ENCODE results near the gene THSD7A. TPM values are rescaled to one million over a fixed set of nuclear protein-coding genes. Genes with fewer than 3 reads are reported as not detected.

THSD7A gene
- total RNA-seq, 1 experiment from 2014 or later, result not detected

DNA sequence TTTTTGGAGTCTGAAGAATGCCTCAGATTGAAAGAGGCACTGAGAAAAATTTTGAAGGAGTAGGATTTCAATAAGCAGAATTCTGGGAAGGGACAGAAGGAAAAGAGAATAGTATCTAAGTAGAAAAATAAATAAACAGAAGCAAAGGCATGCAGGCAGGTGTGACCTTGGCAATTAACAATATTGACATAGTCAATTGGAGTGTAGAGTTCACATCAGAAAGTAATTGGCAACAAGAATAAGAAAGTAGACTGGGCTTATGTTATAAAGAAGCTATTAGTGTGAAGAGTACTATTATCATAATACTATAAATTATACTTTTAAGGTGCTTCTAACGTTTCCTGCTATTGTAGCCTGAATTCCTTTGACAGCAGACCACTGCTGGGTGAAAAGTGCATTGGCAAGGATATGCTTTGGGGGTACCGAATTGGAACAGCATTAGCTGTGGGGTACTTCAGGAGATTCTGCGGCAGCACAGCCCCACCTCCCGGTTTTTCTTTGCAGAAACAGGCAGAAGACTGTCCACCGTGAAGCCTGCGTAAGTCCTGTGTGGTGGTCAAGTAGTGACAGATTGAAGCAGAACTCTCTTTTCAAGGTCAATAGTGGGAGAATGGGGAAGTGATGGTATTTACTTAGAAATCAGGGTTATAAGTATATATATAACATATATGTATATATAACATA lies 357.0 kb downstream of the THSD7A start:
- TF ChIP-seq CTCF (IDR thresholded peaks at IDR 0.05; ENCODE audit: unreplicated experiment), result no peak
- Mint-ChIP-seq H3K27me3 (ENCODE audit: insufficient read depth, unreplicated experiment) (no peaks in the 10 kb centered on the region), H3K27ac (ENCODE audit: low read depth, unreplicated experiment) (no peak overlapping the region), H3K36me3 (ENCODE audit: insufficient read depth, unreplicated experiment) (no peaks in the 10 kb centered on the region), H3K4me3 (ENCODE audit: unreplicated experiment) (no peak overlapping the region), H3K4me1 (ENCODE audit: insufficient read depth, unreplicated experiment) (no peaks in the 10 kb centered on the region), H3K9me3 (ENCODE audit: unreplicated experiment) (no peaks in the 10 kb centered on the region)
- intact Hi-C loops (cut with micrococcal nuclease), result no loop called here
- ChIA-PET CTCF (no interaction called here), POLR2A (no interaction called here)
- no TSS peak for BruUV-seq (replicated peaks)
- no peak for DNase-seq (ENCODE audit: unreplicated experiment)

DNA sequence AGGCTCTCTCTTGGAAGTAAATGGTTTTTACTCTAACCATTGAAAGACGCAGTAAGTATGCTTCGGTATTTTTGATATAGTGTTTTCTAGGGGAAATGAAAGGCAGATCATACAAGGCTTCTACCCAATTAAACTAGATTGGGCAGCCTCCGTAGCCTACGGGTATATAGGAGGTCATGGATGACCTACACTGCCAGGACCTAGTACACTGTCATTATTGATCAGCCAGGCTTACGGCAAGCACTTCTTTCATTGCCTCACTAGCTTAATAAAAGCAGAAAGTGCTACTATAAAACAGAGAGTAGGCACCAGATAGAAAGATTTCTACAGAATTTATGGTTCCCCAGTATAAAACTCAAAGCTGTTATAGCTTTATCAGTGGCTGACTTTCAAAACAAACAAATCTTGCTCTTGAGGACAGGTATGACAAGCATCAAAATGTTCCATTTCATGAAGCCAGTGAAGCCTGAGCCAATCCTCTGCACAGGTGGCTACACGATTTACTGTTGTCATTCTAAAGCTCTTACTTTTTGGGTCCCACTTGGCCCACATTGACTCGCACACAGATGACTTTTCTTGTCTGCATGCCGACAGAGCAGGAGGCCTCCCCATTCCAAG lies 358.1 kb downstream of the THSD7A start:
- ChIA-PET CTCF (interaction anchor here (1.0 kb wide), 1 partner anchor 9 kb away, joined by 3 read pairs; no protein-coding TSS in a partner anchor), POLR2A (interaction anchor here (0.5 kb wide), 1 partner anchor 347 kb away, joined by 3 read pairs; no protein-coding TSS in a partner anchor)
- intact Hi-C loops (cut with micrococcal nuclease), result no loop called here
- no TSS peak for BruUV-seq (replicated peaks)
- H3K9me3 Mint-ChIP-seq (ENCODE audit: unreplicated experiment), result no peaks in the 10 kb centered on the region
- DNase-seq (ENCODE audit: unreplicated experiment), result no peak
- no peak overlapping the region for H3K4me3 Mint-ChIP-seq (ENCODE audit: unreplicated experiment)
- H3K27ac Mint-ChIP-seq (ENCODE audit: low read depth, unreplicated experiment), result no peak overlapping the region
- no peaks in the 10 kb centered on the region for H3K36me3 Mint-ChIP-seq (ENCODE audit: insufficient read depth, unreplicated experiment)
- no peak for TF ChIP-seq CTCF (IDR thresholded peaks at IDR 0.05; ENCODE audit: unreplicated experiment)
- no peaks in the 10 kb centered on the region for H3K4me1 Mint-ChIP-seq (ENCODE audit: insufficient read depth, unreplicated experiment)
- H3K27me3 Mint-ChIP-seq (ENCODE audit: insufficient read depth, unreplicated experiment), result no peaks in the 10 kb centered on the region

GRCh38 chr7:11473220-11473619 lies 358.8 kb downstream of the THSD7A start:
- no peak overlapping the region for H3K4me3 Mint-ChIP-seq (ENCODE audit: unreplicated experiment)
- H3K27ac Mint-ChIP-seq (ENCODE audit: low read depth, unreplicated experiment), result no peak overlapping the region
- no peaks in the 10 kb centered on the region for H3K27me3 Mint-ChIP-seq (ENCODE audit: insufficient read depth, unreplicated experiment)
- no peak for TF ChIP-seq CTCF (IDR thresholded peaks at IDR 0.05; ENCODE audit: unreplicated experiment)
- no peak for DNase-seq (ENCODE audit: unreplicated experiment)
- no peaks in the 10 kb centered on the region for H3K9me3 Mint-ChIP-seq (ENCODE audit: unreplicated experiment)
- H3K4me1 Mint-ChIP-seq (ENCODE audit: insufficient read depth, unreplicated experiment), result no peaks in the 10 kb centered on the region
- CTCF ChIA-PET, result interaction anchor here (1.0 kb wide), 1 partner anchor 9 kb away, joined by 3 read pairs; no protein-coding TSS in a partner anchor
- no peaks in the 10 kb centered on the region for H3K36me3 Mint-ChIP-seq (ENCODE audit: insufficient read depth, unreplicated experiment)
- intact Hi-C loops (cut with micrococcal nuclease), result no loop called here
- BruUV-seq (replicated peaks), result no TSS peak
- POLR2A ChIA-PET, result no interaction called here

DNA sequence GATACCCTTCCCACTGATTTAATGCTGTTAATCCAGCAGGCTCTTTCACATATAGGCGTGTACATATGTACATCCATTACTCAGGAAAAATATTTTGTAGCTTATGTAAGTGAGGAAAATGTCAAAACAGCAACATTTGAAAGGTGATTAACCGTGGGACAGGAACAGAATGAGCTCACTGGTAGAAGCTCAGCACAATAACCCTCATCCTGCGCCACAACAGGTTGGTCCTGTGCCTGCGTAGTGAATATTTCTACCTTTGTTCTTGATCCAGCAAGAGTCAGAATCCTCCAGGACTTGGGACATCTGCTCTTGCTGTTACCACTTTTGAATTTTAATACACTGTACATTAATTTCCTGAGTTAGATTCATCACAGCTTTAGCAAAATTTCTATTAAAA lies 359.4 kb downstream of the THSD7A start:
- no peak for DNase-seq (ENCODE audit: unreplicated experiment)
- H3K27me3 Mint-ChIP-seq (ENCODE audit: insufficient read depth, unreplicated experiment), result no peaks in the 10 kb centered on the region
- H3K9me3 Mint-ChIP-seq (ENCODE audit: unreplicated experiment), result no peaks in the 10 kb centered on the region
- BruUV-seq (replicated peaks), result no TSS peak
- intact Hi-C loops (cut with micrococcal nuclease), result no loop called here
- CTCF ChIA-PET, result no interaction called here
- no peak for TF ChIP-seq CTCF (IDR thresholded peaks at IDR 0.05; ENCODE audit: unreplicated experiment)
- POLR2A ChIA-PET, result no interaction called here
- no peaks in the 10 kb centered on the region for H3K36me3 Mint-ChIP-seq (ENCODE audit: insufficient read depth, unreplicated experiment)
- no peak overlapping the region for H3K4me3 Mint-ChIP-seq (ENCODE audit: unreplicated experiment)
- no peaks in the 10 kb centered on the region for H3K4me1 Mint-ChIP-seq (ENCODE audit: insufficient read depth, unreplicated experiment)
- H3K27ac Mint-ChIP-seq (ENCODE audit: low read depth, unreplicated experiment), result no peak overlapping the region

Measured in MCF 10A (cell line).